Neutrophil (primary cell): ENCODE data around the gene REM1.
A peak's percentile ranks its signal among the peaks of the same experiment; 100 is the strongest.

ENCODE experiments used
- H3K27ac ChIP-seq: fragments of 200-600 bp; sonication (generic); 2 replicates; pipeline ENCODE4 v1.5.1; 2016; ENCODE audit warnings: mild to moderate bottlenecking, moderate library complexity
- H3K27me3 ChIP-seq: fragments of 200-600 bp; sonication (generic); 2 replicates; pipeline ENCODE4 v1.6.0; 2016; ENCODE audit warnings: mild to moderate bottlenecking
- H3K36me3 ChIP-seq: fragments of 200-600 bp; sonication (generic); 2 replicates; pipeline ENCODE4 v1.5.1; 2017
- H3K4me1 ChIP-seq, 2 experiments: fragments of 200-600 bp in 1 of 2; sonication (generic) in 1 of 2; 1 replicate in 1 of 2; 2 replicates in 1 of 2; pipeline versions ENCODE4 v1.5.1 to v1.6.1; 2013 to 2016; ENCODE audit warnings: low read depth in 1 of 2, low read length in 1 of 2, mild to moderate bottlenecking in 1 of 2, moderate library complexity in 1 of 2; ENCODE audit not compliant: control insufficient read depth in 1 of 2, insufficient read depth in 1 of 2
- H3K4me3 ChIP-seq, 2 experiments: fragments of 200-600 bp in 1 of 2; sonication (generic) in 1 of 2; 1 replicate in 1 of 2; 2 replicates in 1 of 2; pipeline ENCODE4 v1.5.1; 2013 to 2016; ENCODE audit warnings: low read depth in 1 of 2, low read length in 1 of 2, mild to moderate bottlenecking in 1 of 2, moderate library complexity in 1 of 2
- H3K9me3 ChIP-seq: fragments of 200-600 bp; sonication (generic); 2 replicates; pipeline ENCODE4 v1.5.1; 2016
- CTCF ChIP-seq: fragments of 200-600 bp; sonication (generic); IDR thresholded peaks from 2 replicates; pipeline ENCODE4 v1.5.1; 2016; ENCODE audit warnings: antibody characterized with exemption

Gene REM1

GRCh38 chr20:31522731-31523130 lies 47.6 kb downstream of the REM1 start:
- peaks cover 76 to 79% of the 10 kb centered on the region in 2 experiments for H3K4me1 ChIP-seq
- peak overlapping the region; percentile 92 for H3K27ac ChIP-seq
- no peaks in the 10 kb centered on the region for H3K27me3 ChIP-seq
- H3K4me3 ChIP-seq = peak overlapping the region; percentile 30 to 54
- no peak for TF ChIP-seq CTCF
- no peaks in the 10 kb centered on the region for H3K9me3 ChIP-seq
- peaks cover 5% of the 10 kb centered on the region for H3K36me3 ChIP-seq

- Histone ChIP-seq H3K4me3 (peak overlapping the region; percentile 30 to 54), H3K27ac (peak overlapping the region; percentile 92)
Measured at GRCh38 chr20:31523361-31524283, 48.5 kb downstream of the REM1 start.

GRCh38 chr20:31527266-31527665 lies 52.2 kb downstream of the REM1 start:
- no peaks in the 10 kb centered on the region for H3K9me3 ChIP-seq
- H3K4me3 ChIP-seq = no peak overlapping the region
- H3K36me3 ChIP-seq = peaks cover 41% of the 10 kb centered on the region
- H3K4me1 ChIP-seq = peaks cover 36% of the 10 kb centered on the region in 2 experiments
- no peak for TF ChIP-seq CTCF
- no peaks in the 10 kb centered on the region for H3K27me3 ChIP-seq
- peak overlapping the region; percentile 41 for H3K27ac ChIP-seq

More at GRCh38 chr20:31523361-31524283, 48.5 kb downstream of the REM1 start:
- no peaks in the 10 kb centered on the region for H3K27me3 ChIP-seq
- TF ChIP-seq CTCF = peak; percentile 23
- H3K9me3 ChIP-seq = no peaks in the 10 kb centered on the region
- peaks cover 14% of the 10 kb centered on the region for H3K36me3 ChIP-seq
- H3K4me1 ChIP-seq = peaks cover 70 to 72% of the 10 kb centered on the region in 2 experiments
